Endothelial cell of umbilical vein (primary cell): Measurements from ENCODE around the gene TUBB1.

Experiments
- CTCF ChIP-seq, 2 donors: IDR thresholded peaks; 1 replicate in 1 of 2; 2 replicates in 1 of 2; pipeline ENCODE4 v1.5.1; 2011; ENCODE audit warnings: low read length in 2 of 2, mild to moderate bottlenecking in 2 of 2, moderate library complexity in 2 of 2, control low read depth in 1 of 2, inconsistent platforms in 1 of 2, low read depth in 1 of 2; ENCODE audit not compliant: insufficient read depth in 1 of 2; ENCODE audit errors: extremely low read depth in 1 of 2
- FOS ChIP-seq: IDR thresholded peaks from 2 replicates; pipeline ENCODE4 v1.6.1; 2011; ENCODE audit warnings: mild to moderate bottlenecking, low read length, moderate library complexity, borderline replicate concordance; ENCODE audit not compliant: insufficient read depth
- POLR2AphosphoS5 ChIP-seq: IDR thresholded peaks from 2 replicates; pipeline ENCODE4 v1.6.1; 2012; ENCODE audit warnings: low read depth, mild to moderate bottlenecking, control low read depth, low read length, moderate library complexity; ENCODE audit not compliant: insufficient read depth

GRCh38 chr20:59074456-59074855, 55.2 kb downstream of the TUBB1 start:
- TF ChIP-seq CTCF (IDR thresholded peaks at IDR 0.05; ENCODE audit: extremely low read depth in 1 of 2, insufficient read depth in 1 of 2, low read depth in 1 of 2, low read length in 2 of 2) (no peak), FOS (peak; percentile 21), POLR2AphosphoS5 (no peak)
